DND-41 (cell line): ENCODE data around the gene POU6F2.

Experiments
- CTCF ChIP-seq: IDR thresholded peaks from 2 replicates; pipeline ENCODE4 v1.5.1; 2012; ENCODE audit warnings: borderline replicate concordance, low read length, moderate library complexity, mild to moderate bottlenecking; ENCODE audit not compliant: poor library complexity, severe bottlenecking; ENCODE audit errors: extremely low read depth
- EZH2 ChIP-seq: IDR thresholded peaks from 3 replicates; pipeline ENCODE4 v1.6.1; 2012; ENCODE audit warnings: borderline replicate concordance, low read depth, mild to moderate bottlenecking, moderate library complexity, low read length, inconsistent platforms; ENCODE audit not compliant: severe bottlenecking

- TF ChIP-seq CTCF (no peak), EZH2 (no peak)
Observed at GRCh38 chr7:39408906-39409305, 431.2 kb downstream of the POU6F2 start.
